ENCODE measurements around the gene DMWD. TPM values are rescaled to one million over a fixed set of nuclear protein-coding genes. Genes with fewer than 3 reads are reported as not detected.

Gene DMWD
- total RNA-seq, 5 donors from 2014 or later (not counting 1 experiment from before 2014, with no cell fraction given), result 28.4 to 53.3 (median 44.6) TPM

GRCh38 chr19:45822716-45823115 lies 30.1 kb upstream of the DMWD start:
- Histone ChIP-seq H3K4me1 (ENCODE audit: control insufficient read depth in 1 of 2, extremely low read depth in 1 of 2, insufficient read depth in 2 of 2, low read length in 2 of 2) (no peaks in the 10 kb centered on the region), H3K36me3 (ENCODE audit: control insufficient read depth in 2 of 2, extremely low read depth in 1 of 2, insufficient read depth in 1 of 2, low read length in 1 of 2) (peaks cover 20 to 63% of the 10 kb centered on the region in 2 donors), H3K27me3 (replicated peaks in 1 of 2; ENCODE audit: control insufficient read depth in 2 of 2, extremely low read depth in 1 of 2, insufficient read depth in 2 of 2, low read length in 1 of 2) (no peaks in the 10 kb centered on the region), H3K27ac (ENCODE audit: low read length) (no peak overlapping the region), H3K4me3 (ENCODE audit: control insufficient read depth in 1 of 2, extremely low read depth in 1 of 2, low read length in 1 of 2) (no peak overlapping the region), H3K9me3 (no peaks in the 10 kb centered on the region)
- ChIA-PET CTCF (no interaction called here), POLR2A (no interaction called here)
- no peak for DNase-seq
- H3K9me3 Mint-ChIP-seq, result no peaks in the 10 kb centered on the region
- H3K36me3 Mint-ChIP-seq, result peaks cover 29% of the 10 kb centered on the region
- H3K4me1 Mint-ChIP-seq, result no peaks in the 10 kb centered on the region
- no peak overlapping the region for H3K4me3 Mint-ChIP-seq
- H3K27me3 Mint-ChIP-seq, result no peaks in the 10 kb centered on the region
- WGBS (ENCODE audit: insufficient coverage), result 90% methylated on average over 2 of the region's 5 CpGs
- ATAC-seq (replicated peaks in 1 of 4), result no peak
- H3K27ac Mint-ChIP-seq, result no peak overlapping the region

DNA sequence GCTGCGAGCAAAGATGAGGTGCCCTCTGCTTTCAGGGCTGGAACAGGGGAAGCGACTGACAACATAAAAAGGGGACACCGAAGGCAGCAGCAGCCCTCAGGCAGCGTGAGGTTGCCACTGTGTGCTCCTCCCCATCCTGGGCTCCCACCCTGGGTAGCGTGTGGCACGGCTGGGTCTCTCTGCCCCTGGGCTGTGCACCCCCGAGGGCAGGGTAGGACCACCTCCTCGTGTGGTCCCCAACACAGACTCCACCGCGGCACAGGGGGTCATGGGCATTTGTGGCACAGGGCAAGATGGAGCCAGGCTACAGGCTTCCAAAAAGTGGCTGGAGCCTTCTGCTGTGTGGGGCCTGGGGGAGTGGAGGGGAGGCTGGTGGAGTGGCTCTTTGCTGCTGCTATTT lies 28.9 kb upstream of the DMWD start:
- no peak overlapping the region for H3K27ac Mint-ChIP-seq
- peaks cover 14 to 53% of the 10 kb centered on the region in 2 donors for H3K36me3 ChIP-seq (ENCODE audit: control insufficient read depth in 2 of 2, extremely low read depth in 1 of 2, insufficient read depth in 1 of 2, low read length in 1 of 2)

GRCh38 chr19:45821103-45821521 lies 28.5 kb upstream of the DMWD start:
- Mint-ChIP-seq H3K4me3 (no peak overlapping the region), H3K9me3 (no peaks in the 10 kb centered on the region), H3K36me3 (peaks cover 21% of the 10 kb centered on the region), H3K27me3 (no peaks in the 10 kb centered on the region), H3K4me1 (peaks cover 0 to 3% (median 2%) of the 10 kb centered on the region in 3 donors), H3K27ac (no peak overlapping the region)
- DNase-seq, result no peak
- H3K4me3 ChIP-seq (ENCODE audit: control insufficient read depth in 1 of 2, extremely low read depth in 1 of 2, low read length in 1 of 2), result no peak overlapping the region
- no peaks in the 10 kb centered on the region for H3K9me3 ChIP-seq
- ChIA-PET POLR2A (no interaction called here), CTCF (no interaction called here)
- H3K27ac ChIP-seq (ENCODE audit: low read length), result no peak overlapping the region
- 92% methylated on average over 8 of the region's 8 CpGs for WGBS (ENCODE audit: insufficient coverage)
- H3K27me3 ChIP-seq (replicated peaks in 1 of 2; ENCODE audit: control insufficient read depth in 2 of 2, extremely low read depth in 1 of 2, insufficient read depth in 2 of 2, low read length in 1 of 2), result no peaks in the 10 kb centered on the region
- peaks cover 14 to 48% of the 10 kb centered on the region in 2 donors for H3K36me3 ChIP-seq (ENCODE audit: control insufficient read depth in 2 of 2, extremely low read depth in 1 of 2, insufficient read depth in 1 of 2, low read length in 1 of 2)
- peaks cover 0 to 10% of the 10 kb centered on the region in 2 experiments for H3K4me1 ChIP-seq (ENCODE audit: control insufficient read depth in 1 of 2, extremely low read depth in 1 of 2, insufficient read depth in 2 of 2, low read length in 2 of 2)
- no peak for ATAC-seq (replicated peaks in 1 of 4)

More for the DNA sequence above, 28.9 kb upstream of the DMWD start:
- peaks cover 0 to 3% (median 2%) of the 10 kb centered on the region in 3 donors for H3K4me1 Mint-ChIP-seq
- peaks cover 22% of the 10 kb centered on the region for H3K36me3 Mint-ChIP-seq
- Histone ChIP-seq H3K4me1 (ENCODE audit: control insufficient read depth in 1 of 2, extremely low read depth in 1 of 2, insufficient read depth in 2 of 2, low read length in 2 of 2) (peaks cover 0 to 10% of the 10 kb centered on the region in 2 experiments), H3K9me3 (no peaks in the 10 kb centered on the region), H3K27ac (ENCODE audit: low read length) (no peak overlapping the region), H3K27me3 (replicated peaks in 1 of 2; ENCODE audit: control insufficient read depth in 2 of 2, extremely low read depth in 1 of 2, insufficient read depth in 2 of 2, low read length in 1 of 2) (no peaks in the 10 kb centered on the region), H3K4me3 (ENCODE audit: control insufficient read depth in 1 of 2, extremely low read depth in 1 of 2, low read length in 1 of 2) (no peak overlapping the region)
- H3K27me3 Mint-ChIP-seq, result no peaks in the 10 kb centered on the region
- DNase-seq, result no peak
- ChIA-PET CTCF (no interaction called here), POLR2A (no interaction called here)
- no peak for ATAC-seq (replicated peaks in 1 of 4)
- H3K9me3 Mint-ChIP-seq, result no peaks in the 10 kb centered on the region
- no peak overlapping the region for H3K4me3 Mint-ChIP-seq
- WGBS (ENCODE audit: insufficient coverage), result 87% methylated on average over 7 of the region's 10 CpGs

DNA sequence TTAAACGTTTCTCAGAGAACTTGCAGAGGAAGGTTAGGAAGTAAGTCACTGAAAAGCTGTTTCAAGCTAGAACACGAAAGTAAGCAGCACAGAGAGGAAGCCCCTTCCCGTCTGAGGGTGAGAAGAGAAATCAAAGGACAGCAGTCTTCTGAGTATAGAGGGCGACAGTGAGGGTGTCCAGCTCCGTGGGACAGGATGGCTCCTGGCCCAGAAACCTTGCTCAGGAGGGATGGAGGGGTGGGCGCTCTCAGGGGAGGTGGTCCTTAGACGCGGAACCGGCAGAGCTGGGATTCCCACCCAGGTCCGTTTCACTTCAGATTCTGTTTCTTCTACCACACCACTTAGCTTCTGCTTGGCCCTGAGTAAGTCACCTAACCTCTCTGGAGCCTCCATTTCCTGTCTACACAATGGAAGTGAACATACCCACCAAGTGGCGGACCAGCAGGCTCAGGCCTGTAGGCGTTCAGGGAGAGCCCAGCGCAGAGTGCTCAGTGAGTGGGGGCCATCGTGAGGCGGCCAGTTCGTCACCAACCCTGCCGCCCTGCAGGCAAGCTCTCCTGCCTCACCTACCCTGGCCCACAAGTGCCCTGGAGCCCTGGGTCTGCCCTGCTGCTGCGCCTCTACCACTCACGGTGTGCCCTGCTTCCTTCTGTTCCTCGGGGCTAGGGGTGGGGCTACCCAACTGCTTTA lies 27.9 kb upstream of the DMWD start:
- CTCF ChIA-PET, result interaction anchor here in 1 of 2 donors (0.6 kb wide), 1 partner anchor 38 kb away, joined by 7 read pairs; no protein-coding TSS in a partner anchor
- H3K9me3 Mint-ChIP-seq, result no peaks in the 10 kb centered on the region
- peaks cover 14 to 43% of the 10 kb centered on the region in 2 donors for H3K36me3 ChIP-seq (ENCODE audit: control insufficient read depth in 2 of 2, extremely low read depth in 1 of 2, insufficient read depth in 1 of 2, low read length in 1 of 2)

GRCh38 chr19:45819769-45820168 lies 27.1 kb upstream of the DMWD start:
- ChIA-PET POLR2A (no interaction called here), CTCF (interaction anchor here in 1 of 2 donors (0.6 kb wide), 1 partner anchor 77 kb away, joined by 6 read pairs; no protein-coding TSS in a partner anchor)
- Histone ChIP-seq H3K9me3 (no peaks in the 10 kb centered on the region), H3K4me1 (ENCODE audit: control insufficient read depth in 1 of 2, extremely low read depth in 1 of 2, insufficient read depth in 2 of 2, low read length in 2 of 2) (peaks cover 3 to 22% of the 10 kb centered on the region in 2 experiments), H3K36me3 (ENCODE audit: control insufficient read depth in 2 of 2, extremely low read depth in 1 of 2, insufficient read depth in 1 of 2, low read length in 1 of 2) (peaks cover 14 to 35% of the 10 kb centered on the region in 2 donors), H3K27me3 (replicated peaks in 1 of 2; ENCODE audit: control insufficient read depth in 2 of 2, extremely low read depth in 1 of 2, insufficient read depth in 2 of 2, low read length in 1 of 2) (peaks cover 0 to 9% of the 10 kb centered on the region in 2 experiments), H3K4me3 (ENCODE audit: control insufficient read depth in 1 of 2, extremely low read depth in 1 of 2, low read length in 1 of 2) (no peak overlapping the region), H3K27ac (ENCODE audit: low read length) (no peak overlapping the region)
- Mint-ChIP-seq H3K36me3 (peaks cover 15% of the 10 kb centered on the region), H3K27ac (no peak overlapping the region), H3K27me3 (no peaks in the 10 kb centered on the region), H3K4me3 (no peak overlapping the region), H3K4me1 (peaks cover 0 to 3% (median 2%) of the 10 kb centered on the region in 3 donors), H3K9me3 (no peaks in the 10 kb centered on the region)
- 94% methylated on average over 5 of the region's 6 CpGs for WGBS (ENCODE audit: insufficient coverage)
- DNase-seq (no peak), ATAC-seq (replicated peaks in 1 of 4) (no peak)

More for the DNA sequence above, 27.9 kb upstream of the DMWD start:
- peaks cover 3 to 16% of the 10 kb centered on the region in 2 experiments for H3K4me1 ChIP-seq (ENCODE audit: control insufficient read depth in 1 of 2, extremely low read depth in 1 of 2, insufficient read depth in 2 of 2, low read length in 2 of 2)
- H3K4me1 Mint-ChIP-seq, result peaks cover 0 to 3% (median 2%) of the 10 kb centered on the region in 3 donors
- peaks cover 0 to 4% of the 10 kb centered on the region in 2 experiments for H3K27me3 ChIP-seq (replicated peaks in 1 of 2; ENCODE audit: control insufficient read depth in 2 of 2, extremely low read depth in 1 of 2, insufficient read depth in 2 of 2, low read length in 1 of 2)
- H3K27ac Mint-ChIP-seq, result no peak overlapping the region
- DNase-seq (no peak), ATAC-seq (replicated peaks in 1 of 4) (no peak)
- WGBS (ENCODE audit: insufficient coverage), result 85% methylated on average over 16 of the region's 20 CpGs
- no peaks in the 10 kb centered on the region for H3K27me3 Mint-ChIP-seq
- no peak overlapping the region for H3K27ac ChIP-seq (ENCODE audit: low read length)
- no peak overlapping the region for H3K4me3 ChIP-seq (ENCODE audit: control insufficient read depth in 1 of 2, extremely low read depth in 1 of 2, low read length in 1 of 2)
- H3K9me3 ChIP-seq, result no peaks in the 10 kb centered on the region
- peaks cover 16% of the 10 kb centered on the region for H3K36me3 Mint-ChIP-seq
- POLR2A ChIA-PET, result no interaction called here
- no peak overlapping the region for H3K4me3 Mint-ChIP-seq

DNA sequence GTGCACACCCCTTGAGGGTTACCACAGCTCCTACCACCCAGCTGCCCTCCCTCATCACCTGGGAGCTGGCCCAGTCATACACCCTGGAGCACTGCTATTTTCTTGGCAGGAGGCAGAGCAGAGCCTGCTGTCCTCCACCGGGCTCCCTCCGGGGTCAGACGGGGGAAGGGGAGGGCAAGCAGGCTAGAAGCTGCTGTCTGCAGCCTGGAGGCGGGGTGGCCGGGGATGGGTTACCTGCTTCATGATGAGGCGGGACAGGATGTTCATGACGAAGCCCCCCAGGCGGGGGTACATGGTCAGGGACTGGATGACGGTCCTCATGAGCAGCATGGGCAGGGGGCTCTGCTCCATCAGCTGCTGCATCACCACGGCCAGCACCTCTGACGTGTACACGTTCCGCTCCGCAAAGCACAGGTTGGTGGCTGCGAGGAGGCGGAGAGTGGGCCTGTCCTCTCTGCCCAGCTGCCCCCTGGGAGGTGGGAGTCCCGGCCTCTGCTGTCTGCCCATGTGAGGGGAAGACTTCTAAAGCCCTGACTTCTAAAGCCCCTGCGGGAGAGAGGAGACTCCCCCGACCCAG lies 25.2 kb upstream of the DMWD start:
- H3K27me3 ChIP-seq (replicated peaks in 1 of 2; ENCODE audit: control insufficient read depth in 2 of 2, extremely low read depth in 1 of 2, insufficient read depth in 2 of 2, low read length in 1 of 2), result peaks cover 0 to 15% of the 10 kb centered on the region in 2 experiments
- H3K4me1 ChIP-seq (ENCODE audit: control insufficient read depth in 1 of 2, extremely low read depth in 1 of 2, insufficient read depth in 2 of 2, low read length in 2 of 2), result peaks cover 3 to 27% of the 10 kb centered on the region in 2 experiments
- peaks cover 14 to 18% of the 10 kb centered on the region in 2 donors for H3K36me3 ChIP-seq (ENCODE audit: control insufficient read depth in 2 of 2, extremely low read depth in 1 of 2, insufficient read depth in 1 of 2, low read length in 1 of 2)
- H3K4me3 Mint-ChIP-seq, result no peak overlapping the region
- 92% methylated on average over 17 of the region's 19 CpGs for WGBS (ENCODE audit: insufficient coverage)
- H3K36me3 Mint-ChIP-seq, result peaks cover 9% of the 10 kb centered on the region
- H3K4me3 ChIP-seq (ENCODE audit: control insufficient read depth in 1 of 2, extremely low read depth in 1 of 2, low read length in 1 of 2), result no peak overlapping the region
- no peak overlapping the region for H3K27ac Mint-ChIP-seq
- H3K4me1 Mint-ChIP-seq, result peaks cover 0 to 3% (median 2%) of the 10 kb centered on the region in 3 donors
- no peak overlapping the region for H3K27ac ChIP-seq (ENCODE audit: low read length)
- no peaks in the 10 kb centered on the region for H3K9me3 ChIP-seq
- H3K27me3 Mint-ChIP-seq, result peaks cover 0 to 8% of the 10 kb centered on the region in 2 donors
- CTCF ChIA-PET, result interaction anchor here in 1 of 2 donors (1.4 kb wide), 1 partner anchor 83 kb away, joined by 3 read pairs; no protein-coding TSS in a partner anchor
- POLR2A ChIA-PET, result no interaction called here
- ATAC-seq (replicated peaks in 1 of 4), result peak in 1 of 4 experiments; percentile 20
- DNase-seq, result no peak
- H3K9me3 Mint-ChIP-seq, result no peaks in the 10 kb centered on the region

Data from T-cell (primary cell).